ENCODE data around the gene RNPEPL1.

Gene RNPEPL1

GRCh38 chr2:240589850-240590525, 21.7 kb downstream of the RNPEPL1 start:
- peaks cover 3% of the 10 kb centered on the region for H3K27me3 Mint-ChIP-seq (ENCODE audit: low read depth, poor library complexity)
- H3K27ac Mint-ChIP-seq, result no peak overlapping the region
- TF ChIP-seq CTCF (IDR thresholded peaks at IDR 0.05), result no peak
- no peaks in the 10 kb centered on the region for H3K9me3 Mint-ChIP-seq
- H3K36me3 Mint-ChIP-seq (ENCODE audit: low read depth), result peaks cover 4% of the 10 kb centered on the region
- peaks cover 29% of the 10 kb centered on the region for H3K4me1 Mint-ChIP-seq
- H3K4me3 Mint-ChIP-seq, result no peak overlapping the region
- DNase-seq, result no peak

GRCh38 chr2:240590681-240591111, 22.4 kb downstream of the RNPEPL1 start:
- no peak for DNase-seq
- no peak overlapping the region for H3K27ac Mint-ChIP-seq
- peaks cover 3% of the 10 kb centered on the region for H3K27me3 Mint-ChIP-seq (ENCODE audit: low read depth, poor library complexity)
- TF ChIP-seq CTCF (IDR thresholded peaks at IDR 0.05), result no peak
- H3K4me3 Mint-ChIP-seq, result no peak overlapping the region
- H3K4me1 Mint-ChIP-seq, result peaks cover 23% of the 10 kb centered on the region
- peaks cover 4% of the 10 kb centered on the region for H3K36me3 Mint-ChIP-seq (ENCODE audit: low read depth)
- H3K9me3 Mint-ChIP-seq, result no peaks in the 10 kb centered on the region

- Mint-ChIP-seq H3K36me3 (ENCODE audit: low read depth) (peaks cover 4% of the 10 kb centered on the region), H3K4me1 (peaks cover 19% of the 10 kb centered on the region), H3K27ac (no peak overlapping the region), H3K27me3 (ENCODE audit: low read depth, poor library complexity) (peaks cover 3% of the 10 kb centered on the region), H3K9me3 (no peaks in the 10 kb centered on the region), H3K4me3 (no peak overlapping the region)
- TF ChIP-seq CTCF (IDR thresholded peaks at IDR 0.05), result no peak
- DNase-seq, result no peak
Observed at GRCh38 chr2:240591226-240591625, 22.9 kb downstream of the RNPEPL1 start.

- Mint-ChIP-seq H3K27ac (no peak overlapping the region), H3K4me3 (no peak overlapping the region), H3K27me3 (ENCODE audit: low read depth, poor library complexity) (peaks cover 3% of the 10 kb centered on the region), H3K9me3 (no peaks in the 10 kb centered on the region), H3K4me1 (peaks cover 19% of the 10 kb centered on the region), H3K36me3 (ENCODE audit: low read depth) (peaks cover 4% of the 10 kb centered on the region)
- no peak for TF ChIP-seq CTCF (IDR thresholded peaks at IDR 0.05)
- DNase-seq, result no peak
Observed at GRCh38 chr2:240591784-240592183, 23.5 kb downstream of the RNPEPL1 start.

- DNase-seq, result no peak
- H3K4me1 Mint-ChIP-seq, result peaks cover 9% of the 10 kb centered on the region
- no peaks in the 10 kb centered on the region for H3K9me3 Mint-ChIP-seq
- no peak overlapping the region for H3K27ac Mint-ChIP-seq
- H3K4me3 Mint-ChIP-seq, result no peak overlapping the region
- peaks cover 4% of the 10 kb centered on the region for H3K36me3 Mint-ChIP-seq (ENCODE audit: low read depth)
- no peaks in the 10 kb centered on the region for H3K27me3 Mint-ChIP-seq (ENCODE audit: low read depth, poor library complexity)
- no peak for TF ChIP-seq CTCF (IDR thresholded peaks at IDR 0.05)
Observed at GRCh38 chr2:240593026-240593702, 24.9 kb downstream of the RNPEPL1 start.

Data from nephron progenitor cell (in vitro differentiated cells).